T-cell (primary cell): ENCODE results near the gene IQCE. TPM values are rescaled to one million over a fixed set of nuclear protein-coding genes. Genes with fewer than 3 reads are reported as not detected.
A peak's percentile ranks its signal among the peaks of the same experiment; 100 is the strongest.

Source experiments
- ATAC-seq, 4 experiments: fragments of 200-7000 bp in 3 of 4; fragments of 150-1000 bp in 1 of 4; cut with Tn5 transposase; replicated peaks in 1 of 4; 1 replicate in 3 of 4; 2 replicates in 1 of 4; pipeline ENCODE4 v1.10.0; 2021; ENCODE audit warnings: moderate library complexity in 3 of 4, mild to moderate bottlenecking in 2 of 4, moderate number of reproducible peaks in 1 of 4
- CTCF ChIA-PET, 2 donors: fragments of 300-600 bp; sonication (Branson Sonifier 250); formaldehyde crosslinking; loops; one replicate each; lab custom pipeline; 2022; ENCODE audit warnings: antibody characterized with exemption in 2 of 2; lab: Charles Lee
- POLR2A ChIA-PET, 2 donors: fragments of 300-600 bp; sonication (Branson Sonifier 250); formaldehyde crosslinking; loops; one replicate each; lab custom pipeline; 2022; ENCODE audit warnings: antibody characterized with exemption in 2 of 2; lab: Charles Lee
- DNase-seq, 35 experiments: peaks; one replicate each; pipeline versions ENCODE4 v3.0.0 to v3.0.0-alpha.2; 2013 to 2023
- H3K27ac ChIP-seq: one replicate; pipeline ENCODE4 v1.5.1; 2013; ENCODE audit warnings: low read length
- H3K27me3 ChIP-seq, 2 experiments: replicated peaks in 1 of 2; 1 replicate in 1 of 2; 2 replicates in 1 of 2; pipeline versions ENCODE4 v1.6.1 to v1.7.0; 2013; ENCODE audit warnings: low read length in 1 of 2, mixed read lengths in 1 of 2; ENCODE audit not compliant: control insufficient read depth in 2 of 2, insufficient read depth in 2 of 2; ENCODE audit errors: extremely low read depth in 1 of 2
- H3K36me3 ChIP-seq, 2 donors: 1 replicate in 1 of 2; 2 replicates in 1 of 2; pipeline versions ENCODE4 v1.6.1 to v1.7.0; 2013; ENCODE audit warnings: low read length in 1 of 2; ENCODE audit not compliant: control insufficient read depth in 2 of 2, insufficient read depth in 1 of 2; ENCODE audit errors: extremely low read depth in 1 of 2
- H3K4me1 ChIP-seq, 2 experiments: 1 replicate in 1 of 2; 2 replicates in 1 of 2; pipeline versions ENCODE4 v1.6.1 to v1.7.0; 2013; ENCODE audit warnings: low read length in 2 of 2, mixed read lengths in 1 of 2; ENCODE audit not compliant: insufficient read depth in 2 of 2, control insufficient read depth in 1 of 2; ENCODE audit errors: extremely low read depth in 1 of 2
- H3K4me3 ChIP-seq, 2 donors: 1 replicate in 1 of 2; 2 replicates in 1 of 2; pipeline versions ENCODE4 v1.5.1 to v1.7.0; 2013; ENCODE audit warnings: mild to moderate bottlenecking in 2 of 2, low read length in 1 of 2, moderate library complexity in 1 of 2; ENCODE audit not compliant: control insufficient read depth in 1 of 2; ENCODE audit errors: extremely low read depth in 1 of 2
- H3K9me3 ChIP-seq: 2 replicates; pipeline ENCODE4 v1.7.0; 2013
- H3K27ac Mint-ChIP-seq, 2 donors: one replicate each; pipeline ENCODE4 v1.8.0; 2020 to 2021; ENCODE audit warnings: mild to moderate bottlenecking in 2 of 2, mixed read lengths in 2 of 2
- H3K27me3 Mint-ChIP-seq, 2 donors: one replicate each; pipeline ENCODE4 v1.8.0; 2021 to 2022; ENCODE audit warnings: mixed read lengths in 2 of 2
- H3K36me3 Mint-ChIP-seq: one replicate; pipeline ENCODE4 v1.8.0; 2021; ENCODE audit warnings: mixed read lengths
- H3K4me1 Mint-ChIP-seq, 3 donors: one replicate each; pipeline ENCODE4 v1.8.0; 2020 to 2022; ENCODE audit warnings: mixed read lengths in 3 of 3, mild to moderate bottlenecking in 1 of 3
- H3K4me3 Mint-ChIP-seq, 3 donors: one replicate each; pipeline ENCODE4 v1.8.0; 2020 to 2022; ENCODE audit warnings: mild to moderate bottlenecking in 3 of 3, mixed read lengths in 3 of 3, moderate library complexity in 3 of 3
- H3K9me3 Mint-ChIP-seq, 3 donors: one replicate each; pipeline ENCODE4 v1.8.0; 2020 to 2022; ENCODE audit warnings: mixed read lengths in 3 of 3
- WGBS: methylation state at CpG from one replicate; pipeline ENCODE4 v1.1.5; 2013; ENCODE audit warnings: missing lambda C conversion rate; ENCODE audit not compliant: insufficient coverage; 5-methylcytosine and 5-hydroxymethylcytosine counted together
- total RNA-seq, 35 experiments: library from RNA in 6 of 35; stranded (reverse) in 6 of 35; fragments of 120-200 nt in 1 of 35; gene quantifications; one replicate each; pipeline versions ENCODE4 v1.2.1 to v1.2.4 and lab custom pipeline; 2013 to 2026

IQCE gene
- total RNA-seq, 5 donors from 2014 or later (not counting 1 experiment from before 2014, with no cell fraction given), result 4.5 to 11.7 (median 8.0) TPM

- DNase-seq, result peak in 12 of 35 experiments; percentile 22 to 71 (median 38)
- Mint-ChIP-seq H3K36me3 (no peaks in the 10 kb centered on the region), H3K4me1 (peaks cover 53 to 67% (median 60%) of the 10 kb centered on the region in 3 donors), H3K9me3 (no peaks in the 10 kb centered on the region), H3K4me3 (peak overlapping the region; percentile 72 to 83 (median 77)), H3K27me3 (no peaks in the 10 kb centered on the region), H3K27ac (peak overlapping the region in 1 of 2 donors; percentile 97)
- WGBS, result 50% methylated on average over 7 of the region's 12 CpGs
- H3K4me3 ChIP-seq, result peak overlapping the region; percentile 0 to 42
- ATAC-seq, result peak in 1 of 4 experiments; percentile 5
- H3K9me3 ChIP-seq, result no peaks in the 10 kb centered on the region
- H3K36me3 ChIP-seq, result no peaks in the 10 kb centered on the region
- peak overlapping the region; percentile 92 for H3K27ac ChIP-seq
- ChIA-PET CTCF (no interaction called here), POLR2A (no interaction called here)
- no peaks in the 10 kb centered on the region for H3K27me3 ChIP-seq
- H3K4me1 ChIP-seq, result peaks cover 40 to 69% of the 10 kb centered on the region in 2 experiments
Observed at GRCh38 chr7:2512179-2512661, 46.6 kb upstream of the IQCE start.

- no peaks in the 10 kb centered on the region for H3K36me3 ChIP-seq
- 81% methylated on average over 2 of the region's 3 CpGs for WGBS
- Mint-ChIP-seq H3K9me3 (no peaks in the 10 kb centered on the region), H3K27ac (peak overlapping the region in 1 of 2 donors; percentile 97), H3K36me3 (no peaks in the 10 kb centered on the region), H3K27me3 (no peaks in the 10 kb centered on the region), H3K4me1 (peaks cover 51 to 68% (median 63%) of the 10 kb centered on the region in 3 donors), H3K4me3 (peak overlapping the region; percentile 72 to 83 (median 77))
- no peak overlapping the region for H3K4me3 ChIP-seq
- no peaks in the 10 kb centered on the region for H3K27me3 ChIP-seq
- no peak for ATAC-seq
- H3K4me1 ChIP-seq, result peaks cover 40 to 67% of the 10 kb centered on the region in 2 experiments
- no peak for DNase-seq
- no peaks in the 10 kb centered on the region for H3K9me3 ChIP-seq
- H3K27ac ChIP-seq, result peak overlapping the region; percentile 92
- ChIA-PET CTCF (no interaction called here), POLR2A (no interaction called here)
Observed at GRCh38 chr7:2512713-2513112, 46.1 kb upstream of the IQCE start.

GRCh38 chr7:2513702-2514101 lies 45.1 kb upstream of the IQCE start:
- no peak overlapping the region for H3K4me3 Mint-ChIP-seq
- POLR2A ChIA-PET, result no interaction called here

GRCh38 chr7:2514473-2515423 lies 44.0 kb upstream of the IQCE start:
- Histone ChIP-seq H3K27me3 (no peaks in the 10 kb centered on the region), H3K27ac (no peak overlapping the region), H3K9me3 (no peaks in the 10 kb centered on the region), H3K4me1 (peaks cover 25 to 61% of the 10 kb centered on the region in 2 experiments), H3K4me3 (no peak overlapping the region), H3K36me3 (no peaks in the 10 kb centered on the region)
- H3K27ac Mint-ChIP-seq, result no peak overlapping the region
- DNase-seq, result no peak
- no peaks in the 10 kb centered on the region for H3K36me3 Mint-ChIP-seq
- H3K9me3 Mint-ChIP-seq, result no peaks in the 10 kb centered on the region
- ChIA-PET CTCF (no interaction called here), POLR2A (no interaction called here)
- no peak for ATAC-seq
- H3K4me1 Mint-ChIP-seq, result peaks cover 38 to 56% (median 54%) of the 10 kb centered on the region in 3 donors
- H3K4me3 Mint-ChIP-seq, result no peak overlapping the region
- WGBS, result 90% methylated on average over 8 of the region's 9 CpGs
- H3K27me3 Mint-ChIP-seq, result no peaks in the 10 kb centered on the region

More at GRCh38 chr7:2513702-2514101, 45.1 kb upstream of the IQCE start:
- Histone ChIP-seq H3K4me3 (no peak overlapping the region), H3K4me1 (peaks cover 34 to 67% of the 10 kb centered on the region in 2 experiments), H3K27ac (peak overlapping the region; percentile 92), H3K27me3 (no peaks in the 10 kb centered on the region), H3K36me3 (no peaks in the 10 kb centered on the region), H3K9me3 (no peaks in the 10 kb centered on the region)
- H3K27me3 Mint-ChIP-seq, result no peaks in the 10 kb centered on the region
- H3K27ac Mint-ChIP-seq, result peak overlapping the region in 1 of 2 donors; percentile 97
- ATAC-seq (no peak), DNase-seq (no peak)
- H3K4me1 Mint-ChIP-seq, result peaks cover 48 to 66% (median 62%) of the 10 kb centered on the region in 3 donors
- H3K36me3 Mint-ChIP-seq, result no peaks in the 10 kb centered on the region
- 99% methylated on average over 6 of the region's 7 CpGs for WGBS
- CTCF ChIA-PET, result no interaction called here
- no peaks in the 10 kb centered on the region for H3K9me3 Mint-ChIP-seq

GRCh38 chr7:2515424-2516193 lies 43.2 kb upstream of the IQCE start:
- peaks cover 19 to 52% of the 10 kb centered on the region in 2 experiments for H3K4me1 ChIP-seq
- Mint-ChIP-seq H3K9me3 (no peaks in the 10 kb centered on the region), H3K36me3 (peaks cover under 1% of the 10 kb centered on the region), H3K4me3 (no peak overlapping the region), H3K27me3 (no peaks in the 10 kb centered on the region), H3K27ac (peak overlapping the region in 1 of 2 donors; percentile 48), H3K4me1 (peaks cover 30 to 47% (median 45%) of the 10 kb centered on the region in 3 donors)
- CTCF ChIA-PET, result no interaction called here
- H3K36me3 ChIP-seq, result no peaks in the 10 kb centered on the region
- H3K27ac ChIP-seq, result no peak overlapping the region
- DNase-seq (peak in 1 of 35 experiments; percentile 0), ATAC-seq (no peak)
- no peak overlapping the region for H3K4me3 ChIP-seq
- no peaks in the 10 kb centered on the region for H3K27me3 ChIP-seq
- H3K9me3 ChIP-seq, result no peaks in the 10 kb centered on the region
- POLR2A ChIA-PET, result no interaction called here
- WGBS, result 94% methylated on average over 11 of the region's 15 CpGs

GRCh38 chr7:2516194-2516555 lies 42.6 kb upstream of the IQCE start:
- H3K27me3 ChIP-seq, result no peaks in the 10 kb centered on the region
- POLR2A ChIA-PET, result no interaction called here
- DNase-seq (no peak), ATAC-seq (no peak)
- peaks cover 14 to 47% of the 10 kb centered on the region in 2 experiments for H3K4me1 ChIP-seq
- peaks cover 4% of the 10 kb centered on the region for H3K36me3 Mint-ChIP-seq
- no peaks in the 10 kb centered on the region for H3K27me3 Mint-ChIP-seq
- no peak overlapping the region for H3K4me3 Mint-ChIP-seq
- H3K36me3 ChIP-seq, result no peaks in the 10 kb centered on the region
- H3K27ac ChIP-seq, result no peak overlapping the region
- H3K4me3 ChIP-seq, result no peak overlapping the region
- 100% methylated on average over 4 of the region's 8 CpGs for WGBS
- H3K9me3 ChIP-seq, result no peaks in the 10 kb centered on the region
- H3K9me3 Mint-ChIP-seq, result no peaks in the 10 kb centered on the region
- H3K4me1 Mint-ChIP-seq, result peaks cover 30 to 42% (median 40%) of the 10 kb centered on the region in 3 donors
- CTCF ChIA-PET, result no interaction called here
- H3K27ac Mint-ChIP-seq, result peak overlapping the region in 1 of 2 donors; percentile 4
